IMR-90 (cell line): ENCODE measurements around the gene KRTAP10-3. TPM values are rescaled to one million over a fixed set of nuclear protein-coding genes. Genes with fewer than 3 reads are reported as not detected.

Experiments used
- ATAC-seq: fragments of 200-7000 bp; cut with Tn5 transposase; 2 replicates; pipeline ENCODE4 v1.9.1; 2020; ENCODE audit warnings: low read depth, mild to moderate bottlenecking, moderate library complexity
- BruUV-seq: library from RNA; stranded (reverse); fragments of 400-500 nt; replicated peaks from 2 replicates; lab custom pipeline; 2021; lab: Mats Ljungman, UMichigan
- CTCF ChIA-PET: fragments of 300-600 bp; formaldehyde crosslinking; extraction: SDS; loops from one replicate; lab custom pipeline; 2021; ENCODE audit warnings: antibody characterized with exemption; lab: Yijun Ruan, JAX
- POLR2A ChIA-PET: fragments of 300-600 bp; sonication (Branson Sonifier 250); formaldehyde crosslinking; loops from one replicate; lab custom pipeline; 2022; ENCODE audit warnings: antibody characterized with exemption; ENCODE audit not compliant: unreplicated experiment; lab: Charles Lee
- DNase-seq: peaks from one replicate; pipeline ENCODE4 v3.0.0; 2013
- H2AFZ ChIP-seq: replicated peaks from 2 replicates; pipeline ENCODE3; 2013; ENCODE audit warnings: low read length, mild to moderate bottlenecking; ENCODE audit not compliant: poor library complexity
- H2AK5ac ChIP-seq: 2 replicates; pipeline ENCODE4 v1.6.1; 2013; ENCODE audit warnings: low read depth, low read length, inconsistent platforms
- H2AK9ac ChIP-seq: replicated peaks from 2 replicates; pipeline ENCODE3; 2013; ENCODE audit warnings: mild to moderate bottlenecking, low read depth, low read length, moderate library complexity; ENCODE audit not compliant: poor library complexity
- H2BK120ac ChIP-seq: 2 replicates; pipeline ENCODE4 v1.6.1; 2013; ENCODE audit warnings: low read depth, low read length, inconsistent platforms
- H2BK15ac ChIP-seq: 3 replicates; pipeline ENCODE4 v1.6.1; 2013; ENCODE audit warnings: low read depth, low read length, inconsistent platforms
- H2BK20ac ChIP-seq: 2 replicates; pipeline ENCODE4 v1.6.1; 2013; ENCODE audit warnings: low read depth, mild to moderate bottlenecking, inconsistent platforms, low read length, moderate library complexity
- H2BK5ac ChIP-seq: 2 replicates; pipeline ENCODE4 v1.6.1; 2013; ENCODE audit warnings: mild to moderate bottlenecking, low read depth, low read length, inconsistent platforms; ENCODE audit not compliant: poor library complexity, severe bottlenecking
- H3K14ac ChIP-seq: replicated peaks from 2 replicates; pipeline ENCODE4 v1.6.1; 2013; ENCODE audit warnings: low read depth, low read length, inconsistent platforms
- H3K18ac ChIP-seq: 2 replicates; pipeline ENCODE4 v1.6.1; 2013; ENCODE audit warnings: low read depth, low read length, control low read depth
- H3K23ac ChIP-seq: 2 replicates; pipeline ENCODE4 v1.6.1; 2013; ENCODE audit warnings: low read depth, low read length, inconsistent platforms
- H3K27ac ChIP-seq: 2 replicates; pipeline ENCODE4 v1.5.1; 2013; ENCODE audit warnings: mild to moderate bottlenecking, control low read depth, low read length; ENCODE audit not compliant: insufficient read depth
- H3K27me3 ChIP-seq: 2 replicates; pipeline ENCODE4 v1.6.1; 2013; ENCODE audit warnings: low read length; ENCODE audit not compliant: control insufficient read depth, insufficient read depth
- H3K36me3 ChIP-seq: 2 replicates; pipeline ENCODE4 v1.6.1; 2013; ENCODE audit warnings: low read length, mixed read lengths; ENCODE audit not compliant: control insufficient read depth, insufficient read depth
- H3K4ac ChIP-seq: 2 replicates; pipeline ENCODE4 v1.6.1; 2013; ENCODE audit warnings: low read depth, low read length, inconsistent platforms
- H3K4me1 ChIP-seq: 2 replicates; pipeline ENCODE4 v1.6.1; 2013; ENCODE audit warnings: low read length, mixed read lengths; ENCODE audit not compliant: control insufficient read depth, insufficient read depth
- H3K4me2 ChIP-seq: 2 replicates; pipeline ENCODE4 v1.6.1; 2013; ENCODE audit warnings: low read depth, mild to moderate bottlenecking, control low read depth, low read length, moderate library complexity
- H3K4me3 ChIP-seq: 2 replicates; pipeline ENCODE4 v1.5.1; 2013; ENCODE audit warnings: low read depth, mild to moderate bottlenecking, control low read depth, low read length, moderate library complexity; ENCODE audit not compliant: insufficient read depth
- H3K56ac ChIP-seq: 2 replicates; pipeline ENCODE4 v1.6.1; 2013; ENCODE audit warnings: low read length, inconsistent platforms; ENCODE audit not compliant: insufficient read depth; ENCODE audit errors: extremely low read depth
- H3K79me1 ChIP-seq, 2 experiments: 2 replicates each; pipeline ENCODE4 v1.6.1; 2013; ENCODE audit warnings: low read length in 2 of 2, inconsistent platforms in 1 of 2, low read depth in 1 of 2
- H3K9ac ChIP-seq: 2 replicates; pipeline ENCODE4 v1.6.1; 2013; ENCODE audit warnings: low read depth, low read length, control low read depth
- H3K9me1 ChIP-seq: 2 replicates; pipeline ENCODE4 v1.6.1; 2013; ENCODE audit warnings: low read length, inconsistent platforms; ENCODE audit not compliant: insufficient read depth
- H3K9me3 ChIP-seq: 2 replicates; pipeline ENCODE4 v1.6.1; 2013; ENCODE audit warnings: low read length; ENCODE audit not compliant: control insufficient read depth, insufficient read depth
- H4K20me1 ChIP-seq: 2 replicates; pipeline ENCODE4 v1.6.1; 2013; ENCODE audit warnings: low read length, inconsistent platforms; ENCODE audit not compliant: insufficient read depth
- H4K5ac ChIP-seq: 2 replicates; pipeline ENCODE4 v1.6.1; 2013; ENCODE audit warnings: mild to moderate bottlenecking, low read depth, low read length, control low read depth
- H4K8ac ChIP-seq, 2 experiments: 2 replicates each; pipeline ENCODE4 v1.6.1; 2013; ENCODE audit warnings: low read depth in 2 of 2, low read length in 2 of 2, control low read depth in 1 of 2, inconsistent platforms in 1 of 2
- H4K91ac ChIP-seq: 2 replicates; pipeline ENCODE4 v1.6.1; 2013; ENCODE audit warnings: low read depth, low read length, inconsistent platforms; ENCODE audit not compliant: insufficient read depth
- BHLHE40 ChIP-seq: fragments of 150-350 bp; IDR thresholded peaks from 2 replicates; pipeline ENCODE4 v1.6.1; 2016; ENCODE audit warnings: mild to moderate bottlenecking, low read depth, low read length
- CEBPB ChIP-seq: IDR thresholded peaks from 2 replicates; pipeline ENCODE4 v1.6.1; 2012; ENCODE audit warnings: low read depth, low read length, improper control_type of control experiment
- CHD1 ChIP-seq: IDR thresholded peaks from 2 replicates; pipeline ENCODE4 v1.6.1; 2012; ENCODE audit warnings: low read depth, low read length, improper control_type of control experiment
- ELK1 ChIP-seq: fragments of 150-350 bp; IDR thresholded peaks from 2 replicates; pipeline ENCODE4 v1.6.1; 2016; ENCODE audit warnings: low read depth, mild to moderate bottlenecking, low read length, moderate library complexity, borderline replicate concordance
- FOS ChIP-seq: fragments of 150-350 bp; IDR thresholded peaks from 2 replicates; pipeline ENCODE4 v1.6.1; 2016; ENCODE audit warnings: low read depth, low read length
- MAFK ChIP-seq: IDR thresholded peaks from 2 replicates; pipeline ENCODE4 v1.6.1; 2012; ENCODE audit warnings: low read depth, low read length, improper control_type of control experiment
- MAZ ChIP-seq: IDR thresholded peaks from 2 replicates; pipeline ENCODE4 v1.6.1; 2012; ENCODE audit warnings: low read depth, mild to moderate bottlenecking, low read length, improper control_type of control experiment, moderate library complexity, borderline replicate concordance
- MXI1 ChIP-seq: IDR thresholded peaks from 2 replicates; pipeline ENCODE4 v1.6.1; 2012; ENCODE audit warnings: low read depth, mild to moderate bottlenecking, low read length, moderate library complexity, borderline replicate concordance
- NFE2L2 ChIP-seq: fragments of 150-350 bp; IDR thresholded peaks from 2 replicates; pipeline ENCODE4 v1.6.1; 2016; ENCODE audit warnings: low read depth, mild to moderate bottlenecking, low read length
- POLR2A ChIP-seq: IDR thresholded peaks from 2 replicates; pipeline ENCODE4 v1.6.1; 2012; ENCODE audit warnings: mild to moderate bottlenecking, low read depth, low read length
- RAD21 ChIP-seq: IDR thresholded peaks from 2 replicates; pipeline ENCODE4 v1.6.1; 2012; ENCODE audit warnings: low read length, improper control_type of control experiment
- RCOR1 ChIP-seq: IDR thresholded peaks from 2 replicates; pipeline ENCODE4 v1.6.1; 2012; ENCODE audit warnings: mild to moderate bottlenecking, low read length, improper control_type of control experiment; ENCODE audit not compliant: insufficient replicate concordance
- RFX5 ChIP-seq: IDR thresholded peaks from 2 replicates; pipeline ENCODE4 v1.8.0; 2012; ENCODE audit warnings: low read depth, mild to moderate bottlenecking, low read length, moderate library complexity
- SMC3 ChIP-seq: fragments of 150-350 bp; IDR thresholded peaks from 2 replicates; pipeline ENCODE4 v1.6.1; 2016; ENCODE audit warnings: low read depth, mild to moderate bottlenecking, antibody characterized with exemption, low read length, moderate library complexity
- USF2 ChIP-seq: fragments of 150-350 bp; IDR thresholded peaks from 2 replicates; pipeline ENCODE4 v1.6.1; 2017; ENCODE audit warnings: mild to moderate bottlenecking, antibody characterized with exemption, low read length, low read depth
- WGBS, 2 experiments: methylation state at CpG; one replicate each; pipeline versions ENCODE4 v1.1.5 to v1.1.7; 2013; ENCODE audit warnings: missing lambda C conversion rate in 2 of 2; ENCODE audit not compliant: insufficient read length in 1 of 2; ENCODE audit errors: extremely low coverage in 2 of 2; 5-methylcytosine and 5-hydroxymethylcytosine counted together
- dilution Hi-C: fragments of 300-500 bp; cut with HindIII; formaldehyde crosslinking; loops from one replicate; pipeline ENCODE4 v1.14.3; 2018; ENCODE audit warnings: low sequenced_read_pairs; ENCODE audit not compliant: unreplicated experiment
- in situ Hi-C: fragments of 300-500 bp; cut with MboI; formaldehyde crosslinking; loops from 3 replicates; pipeline ENCODE4 v1.14.3; 2019; ENCODE audit warnings: low sequenced_read_pairs, inconsistent platforms, mixed read lengths
- intact Hi-C: fragments of 100-400 bp; cut with micrococcal nuclease; formaldehyde crosslinking; loops from 2 replicates; pipeline ENCODE4 v1.10.0; 2022
- polyA plus RNA-seq, 3 experiments: library from polyadenylated mRNA; depleted of rRNA; stranded (reverse); fragments of >200 nt; gene quantifications; 2 replicates each; pipeline ENCODE4 v1.2.3, GENCODE V29; 2012; ENCODE audit warnings: low replicate concordance in 1 of 3
- total RNA-seq: library from RNA; depleted of rRNA; stranded (reverse); fragments of >200 nt; gene quantifications from 2 replicates; pipeline ENCODE4 v1.2.3, GENCODE V29; 2012
- TF ChIP-seq, protein P1 (sequence below): conservative IDR thresholded peaks from 2 replicates; pipeline ENCODE4 v1.5.1; 2012; ENCODE audit warnings: mild to moderate bottlenecking, low read depth, low read length, improper control_type of control experiment

The KRTAP10-3 gene
- total and polyA plus RNA-seq, 2 of the 4 experiments (the other 2 are of a cell fraction) = not detected

DNA sequence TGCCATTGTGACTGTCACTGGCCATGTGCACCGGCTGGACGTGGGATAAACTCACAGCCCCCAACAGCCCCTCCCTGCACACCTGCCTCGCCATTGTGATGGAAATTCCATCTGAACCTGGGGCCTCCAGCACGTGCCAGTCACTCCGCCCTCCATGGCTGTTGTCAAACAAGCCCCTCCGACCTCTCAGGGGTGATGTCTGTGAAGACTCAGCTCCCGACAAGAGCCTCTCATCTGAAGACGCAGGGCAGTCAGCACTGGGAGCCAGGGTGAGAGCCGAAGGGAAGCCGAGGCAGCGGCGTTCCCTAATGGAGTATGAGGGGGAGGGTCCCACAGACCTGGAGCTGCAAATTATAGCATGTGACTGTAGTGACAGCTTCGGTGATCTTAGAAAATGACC lies 5.9 kb downstream of the KRTAP10-3 start:
- H2BK15ac ChIP-seq = no peak overlapping the region
- H3K56ac ChIP-seq = no peak overlapping the region
- H3K4me2 ChIP-seq = no peak overlapping the region
- no peak overlapping the region for H4K91ac ChIP-seq
- intact Hi-C loops = no loop called here
- no peaks in the 10 kb centered on the region for H3K36me3 ChIP-seq
- no peak overlapping the region for H2AK9ac ChIP-seq
- no peak overlapping the region for H3K9ac ChIP-seq
- no peaks in the 10 kb centered on the region for H4K20me1 ChIP-seq
- H2BK120ac ChIP-seq = no peak overlapping the region
- H3K4me3 ChIP-seq = no peak overlapping the region
- ChIA-PET POLR2A (no interaction called here), CTCF (no interaction called here)
- dilution Hi-C loops = no loop called here
- no peaks in the 10 kb centered on the region for H3K4me1 ChIP-seq
- H3K27ac ChIP-seq = no peak overlapping the region
- no peak for DNase-seq
- H4K5ac ChIP-seq = no peak overlapping the region
- no peak overlapping the region for H3K14ac ChIP-seq
- peaks cover 21% of the 10 kb centered on the region for H3K27me3 ChIP-seq
- H2AK5ac ChIP-seq = no peak overlapping the region
- H3K18ac ChIP-seq = no peak overlapping the region
- BruUV-seq = no TSS peak
- H3K4ac ChIP-seq = no peak overlapping the region
- ATAC-seq = no peak
- no peak overlapping the region for H2BK20ac ChIP-seq
- no peak overlapping the region for H2AFZ ChIP-seq
- no peaks in the 10 kb centered on the region for H3K9me3 ChIP-seq
- no peaks in the 10 kb centered on the region for H3K9me1 ChIP-seq
- H3K23ac ChIP-seq = no peak overlapping the region
- TF ChIP-seq MXI1 = no peak
- no peak for TF ChIP-seq SMC3
- no peak for TF ChIP-seq CHD1
- TF ChIP-seq RAD21 = no peak
- TF ChIP-seq CEBPB = no peak
- TF ChIP-seq RCOR1 = no peak
- no peak for TF ChIP-seq MAZ
- TF ChIP-seq USF2 = no peak
- TF ChIP-seq POLR2A = no peak
- no peak for TF ChIP-seq ELK1
- no peak for TF ChIP-seq MAFK
- TF ChIP-seq NFE2L2 = no peak
- no peak for TF ChIP-seq FOS
- no peak for TF ChIP-seq RFX5
- TF ChIP-seq BHLHE40 = no peak
- TF ChIP-seq, protein P1, sequence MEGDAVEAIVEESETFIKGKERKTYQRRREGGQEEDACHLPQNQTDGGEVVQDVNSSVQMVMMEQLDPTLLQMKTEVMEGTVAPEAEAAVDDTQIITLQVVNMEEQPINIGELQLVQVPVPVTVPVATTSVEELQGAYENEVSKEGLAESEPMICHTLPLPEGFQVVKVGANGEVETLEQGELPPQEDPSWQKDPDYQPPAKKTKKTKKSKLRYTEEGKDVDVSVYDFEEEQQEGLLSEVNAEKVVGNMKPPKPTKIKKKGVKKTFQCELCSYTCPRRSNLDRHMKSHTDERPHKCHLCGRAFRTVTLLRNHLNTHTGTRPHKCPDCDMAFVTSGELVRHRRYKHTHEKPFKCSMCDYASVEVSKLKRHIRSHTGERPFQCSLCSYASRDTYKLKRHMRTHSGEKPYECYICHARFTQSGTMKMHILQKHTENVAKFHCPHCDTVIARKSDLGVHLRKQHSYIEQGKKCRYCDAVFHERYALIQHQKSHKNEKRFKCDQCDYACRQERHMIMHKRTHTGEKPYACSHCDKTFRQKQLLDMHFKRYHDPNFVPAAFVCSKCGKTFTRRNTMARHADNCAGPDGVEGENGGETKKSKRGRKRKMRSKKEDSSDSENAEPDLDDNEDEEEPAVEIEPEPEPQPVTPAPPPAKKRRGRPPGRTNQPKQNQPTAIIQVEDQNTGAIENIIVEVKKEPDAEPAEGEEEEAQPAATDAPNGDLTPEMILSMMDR = no peak
- no peak overlapping the region for H2BK5ac ChIP-seq
- in situ Hi-C loops = no loop called here
- no peaks in the 10 kb centered on the region for H3K79me1 ChIP-seq
- H4K8ac ChIP-seq = no peak overlapping the region
- 48% methylated on average over 5 of the region's 13 CpGs; no CpG with 5 or more reads in 1 of the 2 experiments for WGBS, 2 experiments
